WERI-Rb-1 (cell line): ENCODE data around the gene STYK1.
"Not testable (repeated sequence)": the region's sequence is repeated elsewhere in the genome, so short reads cannot be mapped to it uniquely, and the experiment has no call there.

Experiments used
- DNase-seq: peaks from one replicate; pipeline ENCODE4 v3.0.0-alpha.2; 2020
- H3K27ac ChIP-seq: fragments of 250-450 bp; sonication (Bioruptor Pico); 2 replicates; pipeline ENCODE4 v1.5.1; 2020; ENCODE audit warnings: mild to moderate bottlenecking, moderate library complexity
- H3K27me3 ChIP-seq: fragments of 250-450 bp; sonication (Bioruptor Pico); 2 replicates; pipeline ENCODE4 v1.5.1; 2021; ENCODE audit warnings: mild to moderate bottlenecking, low read depth, moderate library complexity; ENCODE audit not compliant: insufficient read depth, severe bottlenecking
- H3K36me3 ChIP-seq: fragments of 250-450 bp; sonication (Bioruptor Pico); 2 replicates; pipeline ENCODE4 v1.5.1; 2020; ENCODE audit warnings: mild to moderate bottlenecking, moderate library complexity
- H3K4me3 ChIP-seq: 2 replicates; pipeline ENCODE4 v1.5.1; 2011; ENCODE audit warnings: low read depth, mild to moderate bottlenecking, control low read depth, low read length
- H3K9me3 ChIP-seq: fragments of 250-450 bp; sonication (Bioruptor Pico); 2 replicates; pipeline ENCODE4 v1.5.1; 2021; ENCODE audit warnings: mild to moderate bottlenecking, moderate library complexity; ENCODE audit not compliant: severe bottlenecking
- TF ChIP-seq, protein P1 (sequence below): IDR thresholded peaks from 2 replicates; pipeline ENCODE4 v1.5.1; 2011; ENCODE audit warnings: low read depth, mild to moderate bottlenecking, control low read depth, inconsistent platforms, low read length

The STYK1 gene

DNA sequence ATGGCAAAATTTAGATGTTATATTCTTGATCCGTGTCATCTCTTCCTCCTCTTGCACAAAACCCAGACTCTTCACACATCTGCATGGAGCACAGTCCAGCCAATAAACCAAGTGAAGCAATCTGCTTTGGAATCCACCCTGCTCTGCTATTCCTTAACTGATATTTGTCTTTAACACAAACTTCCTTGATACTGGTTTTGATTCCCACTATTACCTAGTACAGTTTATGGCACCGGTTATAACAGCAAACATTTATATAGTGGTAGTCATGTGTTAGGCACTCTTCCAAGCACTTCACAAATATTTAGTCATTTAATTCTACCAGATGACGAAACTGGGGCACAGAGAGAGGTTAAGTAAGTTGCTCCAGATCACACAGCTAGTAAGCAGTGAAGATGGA is 12.5 kb downstream of the STYK1 start:
- Histone ChIP-seq H3K27me3 (no peaks in the 10 kb centered on the region), H3K9me3 (no peaks in the 10 kb centered on the region), H3K27ac (no peak overlapping the region), H3K36me3 (no peaks in the 10 kb centered on the region), H3K4me3 (no peak overlapping the region)
- DNase-seq, result no peak
- TF ChIP-seq, protein P1, sequence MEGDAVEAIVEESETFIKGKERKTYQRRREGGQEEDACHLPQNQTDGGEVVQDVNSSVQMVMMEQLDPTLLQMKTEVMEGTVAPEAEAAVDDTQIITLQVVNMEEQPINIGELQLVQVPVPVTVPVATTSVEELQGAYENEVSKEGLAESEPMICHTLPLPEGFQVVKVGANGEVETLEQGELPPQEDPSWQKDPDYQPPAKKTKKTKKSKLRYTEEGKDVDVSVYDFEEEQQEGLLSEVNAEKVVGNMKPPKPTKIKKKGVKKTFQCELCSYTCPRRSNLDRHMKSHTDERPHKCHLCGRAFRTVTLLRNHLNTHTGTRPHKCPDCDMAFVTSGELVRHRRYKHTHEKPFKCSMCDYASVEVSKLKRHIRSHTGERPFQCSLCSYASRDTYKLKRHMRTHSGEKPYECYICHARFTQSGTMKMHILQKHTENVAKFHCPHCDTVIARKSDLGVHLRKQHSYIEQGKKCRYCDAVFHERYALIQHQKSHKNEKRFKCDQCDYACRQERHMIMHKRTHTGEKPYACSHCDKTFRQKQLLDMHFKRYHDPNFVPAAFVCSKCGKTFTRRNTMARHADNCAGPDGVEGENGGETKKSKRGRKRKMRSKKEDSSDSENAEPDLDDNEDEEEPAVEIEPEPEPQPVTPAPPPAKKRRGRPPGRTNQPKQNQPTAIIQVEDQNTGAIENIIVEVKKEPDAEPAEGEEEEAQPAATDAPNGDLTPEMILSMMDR, result no peak

DNA sequence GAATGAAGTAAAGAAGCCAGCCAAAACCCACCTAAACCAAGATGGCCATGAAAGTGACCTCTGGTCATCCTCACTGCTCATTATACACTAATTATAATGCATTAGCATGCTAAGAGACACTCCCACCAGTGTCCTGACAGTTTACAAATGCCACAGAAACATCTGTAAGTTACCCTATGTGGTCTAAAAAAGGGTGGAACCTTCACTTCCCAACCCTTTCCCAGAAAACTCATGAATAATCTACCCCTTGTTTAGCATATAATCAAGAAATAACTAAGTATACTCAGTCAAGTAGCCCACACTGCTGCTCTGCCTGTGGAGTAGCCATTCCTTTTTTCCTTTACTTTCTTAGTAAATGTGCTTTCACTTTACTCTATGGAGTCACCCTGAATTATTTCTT is 19.8 kb downstream of the STYK1 start:
- Histone ChIP-seq H3K9me3 (no peaks in the 10 kb centered on the region), H3K27ac (no peak overlapping the region), H3K4me3 (no peak overlapping the region), H3K27me3 (no peaks in the 10 kb centered on the region), H3K36me3 (no peaks in the 10 kb centered on the region)
- TF ChIP-seq, protein P1, result no peak
- DNase-seq, result no peak

DNA sequence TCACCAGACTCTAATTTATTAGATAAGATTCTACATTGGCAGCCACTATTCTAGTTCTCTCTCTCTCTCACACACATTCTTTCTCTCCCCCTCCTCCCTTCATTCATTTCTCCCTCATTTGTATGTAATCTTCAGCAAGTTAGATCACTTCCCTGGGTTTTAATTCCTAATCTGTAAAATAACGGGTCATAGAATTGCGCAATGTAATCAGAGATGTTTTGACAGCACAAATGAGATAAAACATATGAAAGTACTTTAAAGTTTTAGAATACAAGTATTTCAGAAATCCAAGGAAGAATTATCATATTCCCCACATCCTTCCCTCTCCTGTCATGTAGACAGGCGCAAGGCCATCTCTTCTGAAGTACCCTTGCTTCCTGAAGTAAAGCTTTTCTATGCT is 21.7 kb downstream of the STYK1 start:
- Histone ChIP-seq H3K9me3 (no peaks in the 10 kb centered on the region), H3K27me3 (no peaks in the 10 kb centered on the region), H3K36me3 (no peaks in the 10 kb centered on the region), H3K4me3 (no peak overlapping the region), H3K27ac (no peak overlapping the region)
- DNase-seq, result no peak
- TF ChIP-seq, protein P1, result no peak

DNA sequence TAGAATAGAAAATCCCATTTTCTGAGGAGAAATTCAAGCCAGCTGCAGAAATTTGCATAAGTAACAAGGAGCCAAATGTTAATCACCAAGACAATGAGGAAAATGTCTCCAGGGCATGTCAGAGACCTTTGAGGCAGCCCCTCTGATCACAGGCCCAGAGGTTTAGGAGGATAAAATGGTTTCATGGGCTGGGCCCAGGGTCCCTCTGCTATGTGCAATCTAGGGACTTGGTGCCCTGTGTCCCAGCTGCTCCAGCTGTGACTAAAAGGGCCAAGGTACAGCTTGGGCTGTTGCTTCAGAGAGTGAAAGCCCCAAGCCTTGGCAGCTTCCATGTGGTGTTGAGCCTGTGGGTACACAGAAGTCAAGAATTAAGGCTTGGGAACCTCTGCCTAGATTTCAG is 27.3 kb downstream of the STYK1 start:
- H3K27ac ChIP-seq, H3K27me3 ChIP-seq, H3K4me3 ChIP-seq, H3K36me3 ChIP-seq, DNase-seq, H3K9me3 ChIP-seq: not testable (repeated sequence)

DNA sequence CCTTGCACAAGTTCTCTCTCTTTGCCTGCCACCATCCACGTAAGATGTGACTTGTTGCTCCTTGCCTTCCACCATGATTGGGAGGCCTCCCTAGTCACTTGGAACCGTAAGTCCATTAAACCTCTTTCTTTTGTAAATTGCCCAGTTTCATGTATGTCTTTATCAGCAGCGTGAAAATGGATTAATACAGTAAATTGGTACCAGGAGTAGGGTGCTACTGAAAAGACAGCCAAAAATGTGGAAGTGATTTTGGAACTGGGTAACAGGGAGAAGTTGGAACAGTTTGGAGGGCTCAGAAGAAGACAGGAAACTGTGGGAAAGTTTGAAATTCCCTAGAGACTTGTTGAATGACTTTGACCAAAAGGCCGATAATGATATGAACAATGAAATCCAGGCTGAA is 27.9 kb downstream of the STYK1 start:
- Histone ChIP-seq H3K9me3 (peaks cover 4% of the 10 kb centered on the region), H3K27me3 (no peaks in the 10 kb centered on the region), H3K27ac (no peak overlapping the region), H3K4me3 (no peak overlapping the region), H3K36me3 (no peaks in the 10 kb centered on the region)
- no peak for DNase-seq
- TF ChIP-seq, protein P1, result no peak

DNA sequence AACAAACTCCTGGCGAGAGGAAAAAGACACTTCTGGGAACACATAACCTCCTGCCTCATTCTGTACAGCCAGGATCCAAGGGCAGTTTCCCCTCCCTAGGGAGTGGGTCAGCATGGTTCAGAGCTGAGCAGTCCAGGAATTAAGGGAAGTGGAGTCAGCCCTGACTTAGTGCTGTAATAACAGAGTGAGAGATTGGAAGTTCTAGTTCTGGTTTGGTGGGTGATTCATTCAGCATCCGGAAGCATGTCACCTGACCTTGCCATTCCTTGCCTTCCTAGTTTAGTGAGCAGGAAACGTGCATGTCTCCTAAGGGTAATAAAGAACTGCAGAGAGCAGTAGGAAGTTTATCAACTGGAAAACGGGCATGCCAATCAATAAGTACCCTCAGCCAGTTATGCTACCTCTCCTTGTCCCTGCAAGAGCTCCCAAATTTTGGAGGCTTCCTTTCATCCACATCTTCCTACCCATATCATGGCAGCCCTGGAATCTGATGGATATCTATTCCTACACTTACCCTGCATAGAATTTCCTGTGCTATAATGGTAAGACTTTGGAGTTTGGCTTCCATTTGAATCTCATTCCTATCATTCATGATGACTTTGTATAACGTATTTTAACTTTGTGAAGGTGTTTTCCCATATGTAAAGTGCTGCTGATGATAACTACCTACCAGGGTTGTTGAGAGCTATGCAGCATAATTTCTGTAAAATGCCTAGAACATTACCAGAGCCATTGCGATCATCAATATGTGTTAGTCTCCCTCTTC is 31.9 kb downstream of the STYK1 start:
- no peak for DNase-seq
- Histone ChIP-seq H3K27ac (no peak overlapping the region), H3K36me3 (no peaks in the 10 kb centered on the region)

More for the DNA sequence above, 31.9 kb downstream of the STYK1 start:
- no peaks in the 10 kb centered on the region for H3K27me3 ChIP-seq
- TF ChIP-seq, protein P1, result no peak
- H3K9me3 ChIP-seq, result peaks cover 4% of the 10 kb centered on the region
- no peak overlapping the region for H3K4me3 ChIP-seq
